GM21423 (cell line): ENCODE results near the gene LSM14A.
"Not testable (repeated sequence)": the region's sequence is repeated elsewhere in the genome, so short reads cannot be mapped to it uniquely, and the experiment has no call there.

Source experiments
- ATAC-seq: cut with Tn5 transposase; IDR thresholded peaks from one replicate; pipeline ENCODE4 v1.9.1; 2021; ENCODE audit warnings: mild to moderate bottlenecking, moderate library complexity; ENCODE audit not compliant: unreplicated experiment

The LSM14A gene

GRCh38 chr19:34155686-34156085 is 16.6 kb upstream of the LSM14A start:
- no peak for ATAC-seq

- not testable (repeated sequence) for ATAC-seq
Measured at GRCh38 chr19:34158966-34159365, 13.3 kb upstream of the LSM14A start.

GRCh38 chr19:34159541-34159940 is 12.8 kb upstream of the LSM14A start:
- not testable (repeated sequence) for ATAC-seq

GRCh38 chr19:34161902-34162301 is 10.4 kb upstream of the LSM14A start:
- not testable (repeated sequence) for ATAC-seq

GRCh38 chr19:34165295-34165738 is 7.0 kb upstream of the LSM14A start:
- ATAC-seq: no peak

GRCh38 chr19:34169475-34170199 is 2.7 kb upstream of the LSM14A start:
- not testable (repeated sequence) for ATAC-seq

GRCh38 chr19:34171539-34171876 is 796 bp upstream of the LSM14A start:
- peak; percentile 18 for ATAC-seq

- peak; percentile 22 for ATAC-seq
Measured at GRCh38 chr19:34172661-34173192, 423 bp downstream of the LSM14A start.

GRCh38 chr19:34173193-34173956 is 1.1 kb downstream of the LSM14A start:
- no peak for ATAC-seq

GRCh38 chr19:34175173-34175572 is 2.9 kb downstream of the LSM14A start:
- not testable (repeated sequence) for ATAC-seq

- ATAC-seq: no peak
Measured at GRCh38 chr19:34176581-34176980, 4.3 kb downstream of the LSM14A start.

- ATAC-seq: no peak
Measured at GRCh38 chr19:34178274-34178610, 5.9 kb downstream of the LSM14A start.

- no peak for ATAC-seq
Measured at GRCh38 chr19:34179066-34179465, 6.8 kb downstream of the LSM14A start.

- ATAC-seq: no peak
Measured at GRCh38 chr19:34180273-34180672, 8.0 kb downstream of the LSM14A start.

- ATAC-seq: no peak
Measured at GRCh38 chr19:34180709-34181108, 8.4 kb downstream of the LSM14A start.

GRCh38 chr19:34181111-34181864 is 9.0 kb downstream of the LSM14A start:
- no peak for ATAC-seq

- no peak for ATAC-seq
Measured at GRCh38 chr19:34182125-34182524, 9.8 kb downstream of the LSM14A start.

- no peak for ATAC-seq
Measured at GRCh38 chr19:34184880-34185491, 12.7 kb downstream of the LSM14A start.

- ATAC-seq: no peak
Measured at GRCh38 chr19:34186205-34186604, 13.9 kb downstream of the LSM14A start.

GRCh38 chr19:34187011-34187410 is 14.7 kb downstream of the LSM14A start:
- no peak for ATAC-seq

GRCh38 chr19:34188408-34188807 is 16.1 kb downstream of the LSM14A start:
- no peak for ATAC-seq
